ENCODE measurements around the gene NISCH.

- TF ChIP-seq RAD21 (IDR thresholded peaks at IDR 0.05; ENCODE audit: low read depth) (no peak), TAF1 (IDR thresholded peaks at IDR 0.05; ENCODE audit: low read depth) (no peak), CEBPB (IDR thresholded peaks at IDR 0.05) (no peak)
Measured at GRCh38 chr3:52483577-52484381, 28.4 kb downstream of the NISCH start.

Measured in Ishikawa (cell line).